UCSD-AML1 (cell line): ENCODE measurements around the gene HCST.
"Not testable (repeated sequence)": the region's sequence is repeated elsewhere in the genome, so short reads cannot be mapped to it uniquely, and the experiment has no call there.

Source experiments
- DNase-seq: peaks from one replicate; lab custom pipeline; 2025; ENCODE audit not compliant: unreplicated experiment; lab: John Stamatoyannopoulos, UW

Gene HCST

GRCh38 chr19:35901854-35902661, at the start of gene HCST:
HCST (plus strand) TSS chr19:35902529; CDS start chr19:35902594, 65 bp downstream.
- DNase-seq, result peak; percentile 79

- no peak for DNase-seq
These were observed 49.1 kb upstream of the HCST start for GRCh38 chr19:35853038-35853756.

- DNase-seq, result peak; percentile 28
These were observed 45.7 kb upstream of the HCST start, which contains the start of gene KIRREL2 for GRCh38 chr19:35856546-35857149. KIRREL2 (plus strand) TSS chr19:35856911; CDS start chr19:35857120, 209 bp downstream.

GRCh38 chr19:35858311-35858710, 44.0 kb upstream of the HCST start:
- no peak for DNase-seq

GRCh38 chr19:35859414-35859813, 42.9 kb upstream of the HCST start:
- no peak for DNase-seq

GRCh38 chr19:35860436-35860817, 41.9 kb upstream of the HCST start:
- no peak for DNase-seq

GRCh38 chr19:35860818-35861639, 41.3 kb upstream of the HCST start:
- no peak for DNase-seq

GRCh38 chr19:35861640-35862160, 40.6 kb upstream of the HCST start:
- DNase-seq, result no peak

- no peak for DNase-seq
These were observed 39.8 kb upstream of the HCST start for GRCh38 chr19:35862528-35862927.

- DNase-seq, result no peak
These were observed 39.3 kb upstream of the HCST start for GRCh38 chr19:35863018-35863417.

GRCh38 chr19:35868172-35868822, 34.0 kb upstream of the HCST start, which contains the start of gene APLP1:
APLP1 (plus strand) TSS chr19:35868574; CDS start chr19:35868637, 63 bp downstream.
- DNase-seq, result peak; percentile 36

GRCh38 chr19:35868823-35869326, 33.5 kb upstream of the HCST start:
- no peak for DNase-seq

- DNase-seq, result peak; percentile 76
These were observed 32.8 kb upstream of the HCST start for GRCh38 chr19:35869327-35870123.

- not testable (repeated sequence) for DNase-seq
These were observed 32.1 kb upstream of the HCST start for GRCh38 chr19:35870124-35870736.

GRCh38 chr19:35870798-35871197, 31.5 kb upstream of the HCST start:
- DNase-seq, result no peak

- no peak for DNase-seq
These were observed 30.7 kb upstream of the HCST start for GRCh38 chr19:35871611-35872010.

GRCh38 chr19:35872180-35872579, 30.1 kb upstream of the HCST start:
- no peak for DNase-seq

GRCh38 chr19:35874392-35874930, 27.9 kb upstream of the HCST start:
- DNase-seq, result no peak
